ENCODE data around the gene ENO2.

The ENO2 gene

GRCh38 chr12:6950811-6951540 lies 36.6 kb downstream of the ENO2 start, which contains the start of gene PTPN6:
TSS of gene PTPN6 (plus strand) at chr12:6951356. CDS start at chr12:6951513, 157 bp downstream.
- DNase-seq, result peak; percentile 60

GRCh38 chr12:6951551-6952120 lies 37.3 kb downstream of the ENO2 start:
- DNase-seq, result peak; percentile 31

GRCh38 chr12:6952121-6952862 lies 37.9 kb downstream of the ENO2 start:
- DNase-seq, result peak; percentile 58

- peak; percentile 52 for DNase-seq
These were observed 38.6 kb downstream of the ENO2 start for GRCh38 chr12:6952863-6953441.

GRCh38 chr12:6953442-6954315 lies 39.3 kb downstream of the ENO2 start:
- peak; percentile 78 for DNase-seq

GRCh38 chr12:6954316-6955107 lies 40.1 kb downstream of the ENO2 start:
- DNase-seq, result peak; percentile 42

GRCh38 chr12:6955108-6956020 lies 41.0 kb downstream of the ENO2 start:
- DNase-seq, result no peak

- DNase-seq, result no peak
These were observed 41.8 kb downstream of the ENO2 start for GRCh38 chr12:6956021-6956727.

- DNase-seq, result peak; percentile 48
These were observed 42.8 kb downstream of the ENO2 start for GRCh38 chr12:6957151-6957701.

- DNase-seq, result peak; percentile 49
These were observed 43.6 kb downstream of the ENO2 start for GRCh38 chr12:6957741-6958608.

GRCh38 chr12:6958609-6959057 lies 44.3 kb downstream of the ENO2 start:
- peak; percentile 38 for DNase-seq

- peak; percentile 72 for DNase-seq
These were observed 44.9 kb downstream of the ENO2 start for GRCh38 chr12:6959058-6959804.

GRCh38 chr12:6959805-6960592 lies 45.6 kb downstream of the ENO2 start:
- DNase-seq, result no peak

- peak; percentile 38 for DNase-seq
These were observed 46.4 kb downstream of the ENO2 start for GRCh38 chr12:6960593-6961277.

- DNase-seq, result peak; percentile 89
These were observed 46.9 kb downstream of the ENO2 start for GRCh38 chr12:6961278-6961694.

GRCh38 chr12:6961695-6962284 lies 47.4 kb downstream of the ENO2 start:
- DNase-seq, result no peak

Measured in activated T-cell treated with anti-CD3 and anti-CD28 coated beads, Interleukin-2, amount 50 U/mL, for 1 hour (primary cell).